HG03159 (cell line): Measurements from ENCODE around the gene GLB1L3.
"Not testable (repeated sequence)": the region's sequence is repeated elsewhere in the genome, so short reads cannot be mapped to it uniquely, and the experiment has no call there.

ENCODE experiments used
- ATAC-seq: cut with Tn5 transposase; IDR thresholded peaks from one replicate; pipeline ENCODE4 v1.9.1; 2021; ENCODE audit warnings: mild to moderate bottlenecking, moderate library complexity; ENCODE audit not compliant: unreplicated experiment

The GLB1L3 gene

DNA sequence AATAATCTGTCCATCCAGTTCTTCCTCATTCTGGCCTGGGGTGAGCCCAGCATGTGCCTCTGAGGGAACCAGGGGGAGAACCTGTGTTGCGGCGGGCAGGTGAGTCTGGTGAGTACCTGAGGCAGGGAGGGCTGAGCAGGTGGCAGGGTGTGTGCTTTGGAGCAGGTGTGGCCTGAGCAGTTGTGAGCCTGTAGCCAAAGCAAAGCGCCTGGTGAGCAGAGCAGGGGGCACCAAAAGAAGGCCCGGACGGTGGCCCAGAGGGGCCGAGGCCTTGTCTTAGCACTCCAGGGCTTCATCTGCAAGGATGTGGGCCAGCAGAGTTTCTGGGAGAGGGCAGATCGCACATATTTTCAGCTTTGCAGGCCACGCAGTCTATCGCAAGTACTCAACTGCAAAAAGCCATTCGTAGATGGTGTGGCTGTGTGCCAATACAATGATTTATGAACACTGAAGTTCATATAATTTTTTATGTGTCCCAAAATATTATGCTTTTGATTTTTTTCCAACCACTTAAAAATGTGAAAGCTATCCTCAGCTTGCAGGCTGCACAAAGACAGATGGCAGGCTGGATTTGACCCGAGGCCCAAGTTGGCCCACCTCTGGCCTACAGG, 64.3 kb downstream of the GLB1L3 start:
- ATAC-seq: no peak

DNA sequence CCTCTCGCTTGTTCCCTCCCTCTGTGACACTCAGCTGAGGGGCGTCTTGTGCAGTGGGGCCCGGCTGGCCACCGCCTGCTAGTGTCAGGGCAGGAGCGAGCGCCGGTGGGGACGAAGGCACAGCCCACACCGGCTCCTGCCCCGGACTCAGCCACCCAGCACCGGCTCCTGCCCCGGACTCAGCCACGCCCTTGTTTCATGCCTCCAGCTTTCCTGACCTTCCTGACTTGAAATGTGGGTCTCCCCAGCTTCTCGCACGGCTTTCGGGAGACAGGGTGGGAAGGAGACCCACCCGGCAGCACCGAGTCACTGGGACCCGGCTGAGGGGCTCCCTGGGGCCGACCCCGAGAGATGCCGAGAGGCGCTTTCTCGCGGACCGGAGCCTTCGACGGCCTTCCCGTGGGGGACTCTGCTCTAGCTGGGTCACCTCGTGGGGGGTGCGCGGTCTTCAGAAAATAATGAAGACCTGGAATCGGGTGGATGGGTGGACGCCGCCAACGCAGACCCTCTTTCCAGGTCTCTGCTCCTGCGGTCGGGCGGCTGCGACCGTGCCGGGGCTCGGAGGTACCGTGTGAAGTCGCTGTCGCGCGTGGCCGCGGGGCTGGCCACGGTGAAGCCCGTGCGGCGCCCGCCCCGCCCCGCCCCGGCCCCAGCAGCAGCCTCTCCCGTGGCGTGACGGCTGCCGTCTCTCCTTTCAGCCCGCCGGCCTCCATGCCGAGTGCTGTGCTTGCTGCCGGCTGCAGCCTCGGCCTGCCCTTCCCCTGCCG, 65.8 kb downstream of the GLB1L3 start:
- no peak for ATAC-seq

DNA sequence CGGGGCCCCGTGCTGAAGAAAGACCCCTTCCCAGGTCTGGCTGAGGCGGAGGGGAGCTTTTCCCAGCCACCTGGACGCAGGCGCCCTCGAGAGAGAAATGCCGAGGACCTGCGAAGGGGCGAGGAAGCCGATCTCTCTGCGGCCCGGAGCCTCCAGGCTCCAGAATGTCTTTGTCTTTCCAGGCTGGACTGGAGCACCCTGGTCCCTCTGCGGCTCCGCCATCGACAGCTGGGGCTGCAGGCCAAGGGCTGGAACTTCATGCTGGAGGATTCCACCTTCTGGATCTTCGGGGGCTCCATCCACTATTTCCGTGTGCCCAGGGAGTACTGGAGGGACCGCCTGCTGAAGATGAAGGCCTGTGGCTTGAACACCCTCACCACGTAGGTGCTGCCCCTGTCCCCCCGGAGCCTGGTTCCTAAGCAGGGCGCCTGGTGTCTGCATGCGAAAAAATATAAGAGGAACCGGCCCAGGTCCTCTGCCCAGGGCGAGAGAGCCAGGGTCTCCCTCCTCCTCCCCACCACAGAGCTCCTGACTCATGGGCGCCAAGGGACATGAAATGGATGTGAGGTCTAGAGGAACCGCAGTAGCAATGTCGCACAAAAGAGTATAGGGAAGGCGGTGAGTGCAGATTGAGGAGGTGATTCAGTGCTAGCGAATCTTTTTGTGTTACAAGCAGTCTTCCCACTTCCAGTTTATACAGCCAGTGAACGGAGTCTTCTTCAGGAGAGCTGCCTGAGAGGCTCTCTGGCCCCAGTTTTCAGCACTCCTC, 66.6 kb downstream of the GLB1L3 start:
- ATAC-seq: no peak

DNA sequence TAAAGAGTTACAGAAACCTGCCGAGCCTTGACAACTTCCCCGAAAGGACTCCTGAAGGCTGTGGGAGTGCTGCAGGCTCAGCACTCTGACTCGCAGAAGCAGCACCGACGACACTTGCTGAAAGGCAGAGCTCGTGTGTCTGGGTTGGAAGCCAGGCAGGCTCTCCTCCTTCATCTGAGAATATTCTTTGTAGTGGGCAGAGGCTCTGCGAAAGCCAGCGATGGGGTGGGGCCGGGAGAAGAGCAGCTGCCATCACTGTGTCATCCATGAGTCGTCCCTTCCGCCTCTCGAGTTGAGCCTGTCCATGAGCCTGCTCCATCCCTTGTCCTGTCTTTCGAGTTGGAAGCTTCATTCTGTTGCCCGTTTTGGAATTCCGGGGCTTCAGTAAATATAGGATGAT, 67.5 kb downstream of the GLB1L3 start:
- no peak for ATAC-seq

DNA sequence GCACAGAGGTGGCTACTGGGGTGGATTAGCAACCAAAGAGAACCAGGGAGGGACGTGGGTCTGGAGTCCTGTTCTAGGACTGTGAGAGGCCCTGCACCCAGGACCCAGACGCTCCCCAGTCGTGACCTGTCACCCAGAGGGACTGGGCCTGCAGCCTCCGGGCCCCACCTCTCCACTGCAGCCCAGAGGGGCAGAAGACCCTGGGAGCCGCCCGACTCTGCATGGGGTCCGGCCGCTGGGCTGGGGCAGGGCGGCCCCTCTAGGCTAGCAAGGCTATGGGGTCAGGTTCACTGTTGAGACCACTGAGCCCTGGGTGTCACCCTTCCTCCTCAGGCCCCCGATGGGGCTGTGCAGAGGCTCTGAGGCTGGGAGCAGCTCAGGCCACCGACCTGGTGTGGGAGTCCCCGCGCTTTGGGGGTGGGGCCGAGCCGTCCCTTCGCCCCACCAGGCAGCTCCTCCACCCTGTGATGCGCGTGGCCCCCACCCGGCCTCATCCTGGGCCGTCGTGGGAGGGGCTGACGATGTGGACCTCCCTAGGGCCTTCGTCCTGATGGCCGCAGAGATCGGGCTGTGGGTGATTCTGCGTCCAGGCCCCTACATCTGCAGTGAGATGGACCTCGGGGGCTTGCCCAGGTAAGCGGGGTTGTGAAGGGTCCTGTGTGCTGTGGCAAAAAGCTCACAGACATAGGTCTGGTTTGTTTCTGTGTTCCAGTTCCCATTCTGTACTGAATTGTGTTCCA, 68.5 kb downstream of the GLB1L3 start:
- not testable (repeated sequence) for ATAC-seq

DNA sequence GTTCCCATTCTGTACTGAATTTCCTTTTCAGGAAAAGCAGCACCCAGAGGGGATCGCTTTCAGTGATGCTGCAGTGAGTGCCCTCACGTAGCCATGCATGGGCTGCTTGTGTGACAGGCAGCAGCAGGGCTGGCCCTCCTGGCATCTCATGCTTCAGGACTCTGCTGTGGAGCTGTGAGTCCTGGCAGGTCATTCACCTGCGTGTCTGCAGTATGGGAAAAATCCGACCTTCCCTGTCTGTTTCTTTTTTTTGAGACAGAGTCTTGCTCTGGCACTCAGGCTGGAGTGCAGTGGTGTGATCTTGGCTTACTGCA, 69.0 kb downstream of the GLB1L3 start:
- no peak for ATAC-seq

DNA sequence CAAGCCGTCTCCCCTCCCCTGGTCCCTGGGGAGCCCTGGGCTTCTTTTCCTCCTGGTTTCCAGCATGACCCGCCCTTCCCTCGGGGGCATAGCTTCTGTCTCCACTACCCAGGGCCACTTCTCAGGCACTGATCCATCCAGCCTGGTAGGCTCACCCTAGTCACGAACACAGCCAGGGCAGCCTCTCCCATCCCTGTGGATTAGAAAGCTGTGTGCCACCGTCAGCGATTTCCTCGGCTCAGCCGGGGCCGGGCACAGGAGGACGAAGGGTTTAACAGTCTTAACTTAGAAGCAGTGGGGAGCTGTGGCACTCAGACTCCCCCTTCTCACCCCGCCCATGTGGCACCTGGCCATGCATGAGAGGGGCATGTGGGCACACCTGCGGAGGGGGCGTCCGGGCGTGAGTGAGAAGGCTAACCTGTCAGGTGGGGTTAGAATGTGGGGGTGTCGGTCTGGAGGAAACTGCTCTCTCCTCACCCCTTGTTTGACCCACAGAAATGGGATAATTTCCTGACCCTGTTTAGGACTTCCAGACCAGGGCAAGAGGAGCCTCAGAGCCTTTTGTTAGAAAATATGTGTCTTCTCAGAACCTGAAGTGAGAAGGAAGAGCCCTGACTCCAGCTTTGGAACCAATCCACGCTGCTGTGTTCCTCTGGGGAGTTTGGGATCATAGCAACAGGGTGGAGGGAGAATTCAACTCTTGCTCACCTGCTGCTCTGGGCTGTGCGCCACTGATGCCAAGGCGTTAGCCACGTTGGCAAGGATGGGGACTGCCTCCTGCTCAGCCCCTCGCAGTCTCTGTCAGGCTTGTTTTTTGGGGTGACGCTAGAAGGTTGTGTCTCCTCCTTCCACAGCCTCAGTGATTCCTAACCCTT, 70.2 kb downstream of the GLB1L3 start:
- ATAC-seq: no peak

DNA sequence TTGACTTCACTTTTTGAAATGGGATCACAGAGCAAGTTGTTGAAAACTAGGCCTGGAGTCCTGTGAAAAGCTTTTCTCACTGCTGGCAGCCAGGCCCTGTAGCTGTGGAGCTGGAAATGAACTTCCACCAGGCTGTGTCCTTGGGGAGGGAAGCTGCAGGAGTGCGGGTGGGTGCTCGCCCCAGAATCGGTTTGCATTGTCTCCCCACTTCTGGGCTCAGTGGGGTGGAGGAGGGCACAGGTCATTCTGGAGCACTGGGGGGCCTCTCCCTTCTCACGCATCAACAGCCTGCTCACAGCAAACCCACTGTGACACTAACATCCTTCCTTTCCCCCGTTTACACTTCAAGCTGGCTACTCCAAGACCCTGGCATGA, 70.8 kb downstream of the GLB1L3 start:
- no peak for ATAC-seq

DNA sequence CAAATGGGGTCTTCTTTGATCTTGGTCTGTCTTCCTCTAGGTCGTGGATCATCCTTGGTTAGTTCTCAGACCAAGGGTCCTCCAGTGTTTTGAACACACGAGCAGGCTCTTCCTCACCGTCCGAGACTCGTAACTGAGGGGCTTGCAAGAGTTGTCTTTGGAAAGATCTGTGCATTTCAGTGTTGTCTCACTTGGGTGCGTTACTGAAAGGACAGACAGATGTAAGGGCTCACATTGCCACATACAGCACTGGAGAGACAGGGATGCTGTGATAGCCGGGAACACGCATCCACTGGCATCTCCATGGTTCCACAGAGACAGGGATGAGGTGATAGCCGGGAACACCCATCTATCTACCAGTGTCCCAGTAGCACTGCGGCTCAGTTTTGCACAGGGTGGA, 71.3 kb downstream of the GLB1L3 start:
- no peak for ATAC-seq

DNA sequence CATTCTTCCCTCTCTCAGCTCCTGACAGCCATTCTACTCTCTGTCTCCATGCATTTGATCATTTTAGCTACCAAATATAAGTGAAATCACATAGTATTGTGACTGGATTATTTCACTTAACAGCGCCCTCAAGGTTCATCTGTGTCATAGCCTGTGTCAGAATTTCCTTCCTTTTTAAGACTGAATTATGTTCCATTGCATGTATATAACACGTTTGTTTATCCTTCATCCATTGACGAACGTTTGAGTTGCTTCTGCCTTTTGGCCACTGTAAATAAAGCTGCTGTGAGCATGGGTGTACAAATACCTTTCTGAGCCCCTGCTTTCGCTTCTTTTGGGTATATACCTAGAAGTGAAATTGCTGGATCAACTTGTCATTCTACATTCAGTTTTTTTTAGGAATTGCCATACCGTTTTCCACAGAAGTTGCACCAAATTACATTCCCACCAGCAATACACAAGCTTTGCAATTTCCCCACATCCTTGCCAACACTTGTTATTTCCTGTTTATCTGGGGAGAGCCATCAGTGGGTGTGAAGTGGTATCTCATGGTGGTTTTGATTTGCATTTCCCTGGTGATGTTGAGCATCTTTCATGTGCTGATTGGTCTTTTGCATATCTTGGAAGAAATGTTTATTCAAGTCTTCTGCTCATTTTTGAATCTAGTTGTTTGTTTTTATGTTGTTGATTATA, 73.1 kb downstream of the GLB1L3 start:
- ATAC-seq: no peak

DNA sequence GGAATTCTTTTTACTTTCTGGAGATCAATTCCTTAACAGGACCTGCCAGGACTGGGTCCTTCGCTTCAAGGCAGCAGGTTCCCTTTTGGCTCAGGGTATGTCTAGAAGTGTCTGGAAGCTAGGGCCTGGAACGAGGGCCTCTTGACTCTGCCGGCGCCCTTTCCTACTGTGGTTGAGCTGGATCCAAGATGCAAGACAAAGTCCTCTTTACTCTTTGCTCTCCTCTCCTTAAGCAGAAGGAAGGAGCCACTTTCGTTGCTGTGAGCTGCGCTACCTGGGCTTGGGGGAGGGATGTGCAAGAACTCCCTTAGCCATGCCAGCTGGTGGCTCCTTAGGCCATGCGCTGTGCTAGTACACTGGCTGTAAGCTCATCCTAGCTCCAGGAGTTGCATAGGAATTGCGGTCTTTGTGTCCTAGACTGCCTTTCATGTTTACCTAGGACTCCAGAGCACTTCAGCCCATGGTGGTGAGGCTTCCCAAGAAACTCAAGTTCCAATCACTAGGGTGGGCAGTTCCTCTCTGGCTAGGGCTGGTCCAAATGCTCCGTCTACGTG, 73.7 kb downstream of the GLB1L3 start:
- no peak for ATAC-seq

DNA sequence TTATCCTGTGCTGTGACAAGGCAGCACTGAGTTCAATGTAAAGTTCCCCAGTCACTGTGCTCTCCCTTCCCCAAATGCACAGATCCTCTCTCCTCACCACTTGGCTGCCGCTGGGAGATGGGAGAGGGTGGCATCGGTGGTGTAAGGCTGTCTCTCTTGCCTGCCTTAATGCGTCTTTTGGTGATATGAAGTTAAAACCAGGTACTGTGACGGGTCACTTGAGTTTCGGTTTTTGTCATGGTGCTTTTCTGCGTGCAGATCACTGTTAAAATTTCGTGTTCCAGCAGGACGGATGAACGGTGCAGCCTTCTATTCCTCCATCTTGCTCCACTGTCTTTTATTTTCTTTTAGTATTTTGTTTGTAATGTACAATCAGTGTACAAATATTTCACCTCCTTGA, 74.2 kb downstream of the GLB1L3 start:
- no peak for ATAC-seq

DNA sequence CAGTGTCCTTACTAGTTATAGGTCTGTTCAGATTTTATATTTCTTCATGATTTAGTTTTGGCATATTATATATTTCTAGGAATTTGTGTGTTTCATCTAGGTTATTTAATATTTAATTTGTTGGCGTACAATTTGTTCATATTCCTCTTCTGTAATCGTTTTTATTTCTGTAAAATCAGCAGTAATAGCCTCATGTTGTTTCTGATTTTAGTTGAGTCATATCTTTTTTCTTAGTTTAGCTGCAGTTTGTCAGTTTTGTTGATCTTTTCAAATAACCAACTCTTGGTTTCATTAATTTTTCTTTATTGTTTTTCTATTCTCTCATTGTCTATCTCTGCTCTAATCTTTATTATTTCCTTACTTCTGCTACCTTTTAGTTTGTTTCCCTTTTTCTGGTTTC, 75.9 kb downstream of the GLB1L3 start:
- no peak for ATAC-seq

DNA sequence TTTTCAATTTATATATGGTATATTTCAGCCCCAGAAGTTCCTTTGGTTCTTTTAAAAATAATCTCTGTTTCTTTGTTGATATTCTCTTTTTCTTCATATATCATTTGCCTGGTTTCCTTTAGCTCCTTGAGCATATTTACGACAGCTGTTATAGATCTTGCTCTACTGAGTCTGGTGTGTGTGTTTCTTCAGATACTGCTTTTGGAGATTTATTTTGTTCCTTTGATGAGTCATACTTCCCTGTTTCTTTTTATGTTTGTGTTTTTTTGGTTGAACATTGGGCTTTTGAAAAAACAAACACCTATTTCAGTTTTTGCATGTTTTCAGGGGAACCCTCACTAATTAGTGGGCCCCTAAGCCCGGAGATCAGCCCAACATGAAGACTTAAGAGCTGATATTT, 79.0 kb downstream of the GLB1L3 start:
- no peak for ATAC-seq

DNA sequence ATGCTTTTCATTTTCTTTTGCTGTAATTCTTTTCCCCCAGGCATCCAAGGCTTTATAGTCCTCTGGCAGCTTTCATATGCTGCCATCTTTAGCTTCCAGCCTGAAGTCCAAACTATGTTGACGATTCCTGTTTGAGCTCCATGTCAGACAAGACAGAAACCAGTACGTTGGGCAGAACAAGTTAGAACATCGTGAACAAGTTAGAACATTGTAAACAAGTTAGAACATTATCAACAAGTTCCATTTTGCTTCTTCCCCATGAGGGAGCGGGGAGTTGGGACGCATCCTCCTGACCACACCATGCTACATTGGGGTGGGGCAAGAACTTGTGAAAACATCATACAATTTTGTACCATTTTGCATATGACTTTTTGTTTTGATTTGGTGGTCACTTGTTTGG, 79.5 kb downstream of the GLB1L3 start:
- no peak for ATAC-seq

DNA sequence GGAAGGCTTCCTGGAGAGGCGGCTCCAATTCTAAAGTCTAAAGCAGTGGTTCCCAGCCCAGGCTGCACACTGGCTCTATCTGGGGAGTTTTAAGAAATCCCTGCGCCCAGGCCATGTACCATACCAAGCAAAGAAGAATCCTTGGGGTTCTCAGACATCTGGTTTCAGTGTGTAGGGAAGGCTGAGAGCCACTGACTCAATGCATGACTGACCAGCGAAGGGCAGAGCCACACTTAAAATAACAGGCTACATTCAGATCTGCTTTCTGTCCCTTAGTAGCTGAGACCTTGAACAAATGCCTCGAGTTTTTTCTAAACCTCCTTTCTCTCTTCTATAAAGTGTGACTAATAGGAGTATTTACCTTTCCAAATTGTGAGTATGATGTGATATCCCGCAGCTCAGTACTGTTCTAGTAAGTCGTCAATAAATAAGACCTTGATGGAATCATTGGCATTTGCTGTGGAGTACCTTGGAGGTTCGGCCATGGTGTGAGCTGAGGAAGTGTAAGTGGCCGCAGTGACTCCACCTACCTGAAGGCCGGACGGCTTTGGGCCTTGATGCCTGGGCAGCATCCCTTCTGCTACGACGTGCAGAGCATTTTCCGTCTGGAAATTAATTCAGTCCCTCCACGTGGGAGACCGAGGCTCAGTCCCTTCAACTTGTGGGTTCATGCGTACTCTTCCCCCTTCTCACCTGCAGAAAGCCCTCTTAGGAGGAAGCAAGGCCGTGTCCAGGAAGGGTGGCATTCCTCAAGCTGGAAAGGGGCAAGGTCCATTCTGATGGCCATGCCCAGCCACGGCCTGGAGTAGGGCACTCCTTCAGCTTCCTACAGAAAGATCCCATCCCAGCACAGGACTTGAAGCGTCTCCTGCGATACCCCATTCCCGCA, 80.7 kb downstream of the GLB1L3 start:
- ATAC-seq: no peak

DNA sequence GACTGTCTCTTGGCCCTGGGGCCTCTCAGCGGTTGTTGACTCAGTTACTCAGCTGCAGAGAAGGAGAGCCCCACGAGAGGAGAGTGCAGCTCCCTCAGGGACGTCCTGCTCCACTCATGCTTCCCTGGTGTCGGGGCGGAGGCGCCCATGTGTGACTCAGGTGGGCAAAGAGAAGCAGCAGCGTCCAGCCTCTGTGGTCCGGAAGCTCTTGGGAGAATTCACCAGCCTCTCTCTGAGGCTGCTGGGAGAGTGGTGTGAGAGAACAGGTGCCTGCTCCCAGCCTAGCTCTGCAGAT, 81.3 kb downstream of the GLB1L3 start:
- ATAC-seq: no peak

DNA sequence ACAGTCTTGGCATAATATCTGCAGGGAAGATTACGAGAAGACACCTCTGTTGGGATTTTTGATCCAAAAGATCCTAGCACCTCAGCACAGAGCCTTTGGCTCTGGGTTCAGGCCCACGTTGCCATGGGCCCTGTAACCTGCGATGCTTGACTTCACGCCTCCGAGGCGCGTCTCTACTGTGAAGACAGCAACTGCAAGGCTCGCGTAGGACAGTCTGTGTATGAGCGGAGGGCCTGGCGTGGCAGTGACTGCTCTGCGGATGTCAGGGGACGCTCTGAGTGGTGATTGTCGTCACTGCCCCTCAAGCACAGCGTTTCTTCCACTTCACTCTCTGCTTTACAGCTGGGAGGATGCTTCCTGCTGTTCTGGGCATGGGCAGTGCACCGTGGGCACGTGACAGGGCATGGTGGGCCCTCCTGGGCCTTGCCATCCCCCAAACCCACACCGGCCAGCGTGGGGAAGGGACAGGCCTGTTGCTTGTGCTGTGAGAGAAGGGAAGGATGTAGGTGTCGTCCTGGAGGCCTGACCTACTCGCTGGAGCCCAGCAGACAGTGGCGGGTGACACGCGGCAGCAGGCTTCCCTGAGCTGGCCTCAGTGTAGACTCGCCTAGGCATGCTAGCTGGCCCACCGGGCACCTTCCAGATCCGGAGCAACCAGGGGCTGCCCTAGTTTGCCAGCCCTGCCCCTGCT, 82.1 kb downstream of the GLB1L3 start:
- no peak for ATAC-seq
